Naive thymus-derived CD4-positive, alpha-beta T cell (primary cell): ENCODE results near the gene EBF3. TPM values are rescaled to one million over a fixed set of nuclear protein-coding genes. Genes with fewer than 3 reads are reported as not detected.

ENCODE experiments used
- ATAC-seq: fragments of 150-1000 bp; cut with Tn5 transposase; 2 replicates; pipeline ENCODE4 v1.10.0; 2021; ENCODE audit warnings: mild to moderate bottlenecking, moderate library complexity
- CTCF ChIA-PET: fragments of 350-600 bp; sonication (Branson Sonifier 250); formaldehyde crosslinking; loops from one replicate; lab custom pipeline; 2021; ENCODE audit warnings: antibody characterized with exemption; lab: Charles Lee
- POLR2A ChIA-PET: fragments of 350-600 bp; sonication (Branson Sonifier 250); formaldehyde crosslinking; loops from one replicate; lab custom pipeline; 2021; ENCODE audit warnings: antibody characterized with exemption, inconsistent platforms; lab: Charles Lee
- DNase-seq, 9 donors: peaks; one replicate each; pipeline versions ENCODE4 v3.0.0 to v3.0.0-alpha.2; 2020 to 2022; ENCODE audit warnings: mixed read lengths in 1 of 9
- H3K27ac ChIP-seq: one replicate; pipeline ENCODE4 v1.7.0; 2013; ENCODE audit warnings: mild to moderate bottlenecking, low read depth, low read length, moderate library complexity
- H3K27me3 ChIP-seq, 2 donors: one replicate each; pipeline ENCODE4 v1.7.0; 2013; ENCODE audit warnings: low read length in 2 of 2, mild to moderate bottlenecking in 2 of 2, moderate library complexity in 2 of 2; ENCODE audit not compliant: control insufficient read depth in 2 of 2, insufficient read depth in 2 of 2
- H3K36me3 ChIP-seq, 3 experiments: 1 replicate in 2 of 3; 2 replicates in 1 of 3; pipeline ENCODE4 v1.7.0; 2013; ENCODE audit warnings: low read length in 3 of 3, mild to moderate bottlenecking in 3 of 3, moderate library complexity in 1 of 3; ENCODE audit not compliant: insufficient read depth in 3 of 3, control insufficient read depth in 2 of 3
- H3K4me1 ChIP-seq, 2 donors: one replicate each; pipeline ENCODE4 v1.7.0; 2013; ENCODE audit warnings: low read length in 2 of 2, mild to moderate bottlenecking in 2 of 2, moderate library complexity in 1 of 2; ENCODE audit not compliant: control insufficient read depth in 2 of 2, insufficient read depth in 2 of 2
- H3K4me3 ChIP-seq: 2 replicates; pipeline ENCODE4 v1.7.0; 2013; ENCODE audit warnings: mild to moderate bottlenecking, low read length
- H3K9me3 ChIP-seq, 3 experiments: 1 replicate in 2 of 3; 2 replicates in 1 of 3; pipeline ENCODE4 v1.7.0; 2013; ENCODE audit warnings: low read length in 3 of 3; ENCODE audit not compliant: control insufficient read depth in 2 of 3
- H3K27ac Mint-ChIP-seq, 9 donors: one replicate each; pipeline ENCODE4 v1.8.0; 2020 to 2022; ENCODE audit warnings: mixed read lengths in 9 of 9, mild to moderate bottlenecking in 8 of 9, moderate library complexity in 5 of 9, inconsistent platforms in 2 of 9
- H3K27me3 Mint-ChIP-seq, 5 donors: one replicate each; pipeline ENCODE4 v1.8.0; 2021 to 2022; ENCODE audit warnings: mixed read lengths in 5 of 5, mild to moderate bottlenecking in 1 of 5
- H3K36me3 Mint-ChIP-seq, 5 donors: one replicate each; pipeline ENCODE4 v1.8.0; 2020 to 2022; ENCODE audit warnings: mixed read lengths in 5 of 5, mild to moderate bottlenecking in 3 of 5, inconsistent platforms in 1 of 5
- H3K4me1 Mint-ChIP-seq, 7 donors: one replicate each; pipeline ENCODE4 v1.8.0; 2020 to 2022; ENCODE audit warnings: mixed read lengths in 7 of 7, mild to moderate bottlenecking in 3 of 7, inconsistent platforms in 1 of 7
- H3K4me3 Mint-ChIP-seq, 10 donors: one replicate each; pipeline ENCODE4 v1.8.0; 2020 to 2022; ENCODE audit warnings: mild to moderate bottlenecking in 10 of 10, mixed read lengths in 10 of 10, moderate library complexity in 6 of 10, inconsistent platforms in 2 of 10
- H3K9me3 Mint-ChIP-seq, 11 donors: one replicate each; pipeline ENCODE4 v1.8.0; 2020 to 2022; ENCODE audit warnings: mixed read lengths in 11 of 11, mild to moderate bottlenecking in 4 of 11, inconsistent platforms in 1 of 11, moderate library complexity in 1 of 11
- intact Hi-C, 2 donors: fragments of 100-400 bp; cut with micrococcal nuclease; formaldehyde crosslinking; loops; one replicate each; pipeline ENCODE4 v1.15.1; 2023
- polyA plus RNA-seq, 2 donors: library from polyadenylated mRNA; unstranded; fragments of 300-500 nt; fragmentation: Illumina TruSeq; gene quantifications; one replicate each; pipeline ENCODE4 v1.2.3, GENCODE V29; 2021
- total RNA-seq, 6 experiments: library from RNA in 5 of 6; stranded (reverse) in 5 of 6; gene quantifications; 1 replicate in 5 of 6; 2 replicates in 1 of 6; pipeline ENCODE4 v1.2.3 and lab custom pipeline; 2021 to 2026

Gene EBF3
- total and polyA plus RNA-seq, 7 experiments from 2014 or later = not detected

DNA sequence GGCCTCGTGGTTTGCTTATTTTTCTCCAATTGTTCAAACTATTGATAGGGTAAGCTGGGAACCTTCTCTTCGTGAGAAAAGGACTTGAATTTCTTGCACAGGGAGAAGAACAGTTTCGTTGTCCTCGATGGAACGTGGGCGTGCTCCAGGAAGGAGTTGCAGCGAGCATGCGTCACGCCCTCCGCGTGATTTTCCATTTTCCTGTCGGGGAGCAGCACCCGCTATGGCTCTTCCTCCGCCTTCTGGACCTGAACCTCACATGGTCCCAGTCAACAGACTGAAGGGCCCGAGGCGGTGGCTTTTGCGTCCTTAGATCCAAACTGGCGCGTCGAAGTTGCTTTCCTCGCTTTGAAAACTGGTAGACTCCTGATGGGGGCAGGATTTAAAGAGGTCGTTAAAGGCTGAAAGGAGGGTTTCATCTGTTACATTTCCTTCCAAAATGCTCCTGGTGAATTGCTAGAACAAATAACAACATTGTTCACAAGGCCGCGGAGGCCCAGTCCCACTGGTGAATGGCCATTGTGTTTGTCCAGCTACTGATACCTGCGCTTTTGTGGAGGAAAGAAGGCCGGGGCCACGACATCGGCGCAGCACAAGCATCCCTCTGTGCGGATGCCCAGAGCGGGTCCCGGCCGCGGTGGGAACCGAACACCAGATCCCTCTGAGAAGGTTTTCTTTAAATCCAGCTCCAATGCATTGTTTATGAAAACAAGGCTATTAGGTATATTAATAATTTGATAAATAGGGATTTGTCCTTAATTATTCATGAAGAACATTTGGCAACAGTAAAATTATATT, 75.9 kb downstream of the EBF3 start:
- H3K27me3 ChIP-seq = no peaks in the 10 kb centered on the region
- ATAC-seq = no peak
- Mint-ChIP-seq H3K4me3 (no peak overlapping the region), H3K4me1 (no peaks in the 10 kb centered on the region), H3K9me3 (no peaks in the 10 kb centered on the region), H3K27me3 (peaks cover 0 to 3% (median 0%) of the 10 kb centered on the region in 5 donors), H3K27ac (no peak overlapping the region), H3K36me3 (no peaks in the 10 kb centered on the region)
- H3K36me3 ChIP-seq = no peaks in the 10 kb centered on the region
- ChIA-PET CTCF (interaction anchor here (1.0 to 1.3 kb wide), 2 partner anchors 240 to 292 kb away, joined by 3 to 5 read pairs; no protein-coding TSS in a partner anchor), POLR2A (no interaction called here)
- H3K4me1 ChIP-seq = no peaks in the 10 kb centered on the region
- H3K27ac ChIP-seq = no peak overlapping the region
- no peaks in the 10 kb centered on the region for H3K9me3 ChIP-seq
- no peak overlapping the region for H3K4me3 ChIP-seq
- no peak for DNase-seq
- intact Hi-C loops = loop anchor here in 1 of 2 donors (2.0 to 5.0 kb wide), 2 partner anchors 84 to 857 kb away; no protein-coding TSS in a partner anchor

DNA sequence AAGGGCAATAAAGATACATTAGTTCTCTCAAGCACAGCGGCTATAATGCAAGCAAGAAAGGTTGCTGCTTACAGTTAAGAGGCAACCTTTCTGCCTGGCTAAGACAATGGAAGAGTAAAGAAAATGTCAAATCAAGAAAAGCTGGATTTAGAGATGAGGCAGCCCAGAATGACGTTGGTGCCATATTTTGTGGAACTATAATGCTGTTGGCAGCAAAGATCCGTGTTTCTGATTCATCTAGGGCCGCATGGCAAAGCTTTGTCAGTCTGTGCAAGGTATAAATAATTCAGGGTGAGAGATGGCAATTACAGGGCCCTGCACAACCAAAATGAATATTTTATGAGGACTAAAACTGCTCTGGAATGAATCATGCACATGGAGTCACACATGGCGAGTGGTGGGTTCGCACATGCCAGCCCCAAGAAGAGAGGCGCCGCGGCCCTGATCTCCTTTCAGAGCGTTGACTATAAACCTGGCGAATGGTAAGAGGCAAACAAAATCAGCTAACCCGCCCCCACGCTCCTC, 76.6 kb downstream of the EBF3 start:
- H3K27me3 ChIP-seq = no peaks in the 10 kb centered on the region
- no peaks in the 10 kb centered on the region for H3K36me3 ChIP-seq
- Mint-ChIP-seq H3K9me3 (no peaks in the 10 kb centered on the region), H3K27me3 (peaks cover 0 to 3% (median 0%) of the 10 kb centered on the region in 5 donors), H3K36me3 (no peaks in the 10 kb centered on the region), H3K27ac (no peak overlapping the region), H3K4me1 (no peaks in the 10 kb centered on the region), H3K4me3 (no peak overlapping the region)
- no peaks in the 10 kb centered on the region for H3K9me3 ChIP-seq
- ChIA-PET POLR2A (no interaction called here), CTCF (interaction anchor here (0.6 kb wide), 1 partner anchor 669 kb away, joined by 3 read pairs; no protein-coding TSS in a partner anchor)
- DNase-seq = no peak
- no peak overlapping the region for H3K27ac ChIP-seq
- H3K4me3 ChIP-seq = no peak overlapping the region
- H3K4me1 ChIP-seq = no peaks in the 10 kb centered on the region
- intact Hi-C loops = loop anchor here in 1 of 2 donors (5.0 kb wide), 1 partner anchor 85 kb away; no protein-coding TSS in a partner anchor
- no peak for ATAC-seq

DNA sequence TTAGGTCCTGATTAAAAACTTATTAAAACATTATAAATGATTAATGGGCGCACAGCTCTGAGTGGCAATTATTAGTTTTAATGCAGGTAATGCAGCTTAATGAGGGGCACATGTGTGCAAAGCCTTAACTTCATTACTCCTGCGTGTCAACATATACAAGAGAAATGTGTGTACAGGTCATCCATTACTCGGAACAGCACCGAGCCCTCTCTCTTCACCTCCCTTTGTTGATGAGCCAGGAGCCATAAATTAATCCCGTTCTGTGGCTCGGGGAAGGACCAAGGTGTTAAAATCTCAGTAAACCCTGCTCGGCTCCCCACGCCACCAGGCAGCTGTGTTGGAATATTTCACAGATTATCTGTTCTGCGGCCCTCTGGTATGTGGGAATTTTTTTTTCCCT, 77.8 kb downstream of the EBF3 start:
- POLR2A ChIA-PET = no interaction called here
- Mint-ChIP-seq H3K9me3 (no peaks in the 10 kb centered on the region), H3K36me3 (no peaks in the 10 kb centered on the region), H3K27ac (no peak overlapping the region), H3K4me3 (no peak overlapping the region), H3K4me1 (no peaks in the 10 kb centered on the region), H3K27me3 (peaks cover 0 to 3% (median 0%) of the 10 kb centered on the region in 5 donors)
- intact Hi-C loops = loop anchor here in 1 of 2 donors (5.0 kb wide), 1 partner anchor 86 kb away; no protein-coding TSS in a partner anchor
- Histone ChIP-seq H3K27me3 (no peaks in the 10 kb centered on the region), H3K9me3 (no peaks in the 10 kb centered on the region), H3K27ac (no peak overlapping the region), H3K4me1 (no peaks in the 10 kb centered on the region), H3K36me3 (no peaks in the 10 kb centered on the region), H3K4me3 (no peak overlapping the region)
- ATAC-seq (no peak), DNase-seq (no peak)
- CTCF ChIA-PET = interaction anchor here (1.3 kb wide), 1 partner anchor 242 kb away, joined by 4 read pairs; no protein-coding TSS in a partner anchor

DNA sequence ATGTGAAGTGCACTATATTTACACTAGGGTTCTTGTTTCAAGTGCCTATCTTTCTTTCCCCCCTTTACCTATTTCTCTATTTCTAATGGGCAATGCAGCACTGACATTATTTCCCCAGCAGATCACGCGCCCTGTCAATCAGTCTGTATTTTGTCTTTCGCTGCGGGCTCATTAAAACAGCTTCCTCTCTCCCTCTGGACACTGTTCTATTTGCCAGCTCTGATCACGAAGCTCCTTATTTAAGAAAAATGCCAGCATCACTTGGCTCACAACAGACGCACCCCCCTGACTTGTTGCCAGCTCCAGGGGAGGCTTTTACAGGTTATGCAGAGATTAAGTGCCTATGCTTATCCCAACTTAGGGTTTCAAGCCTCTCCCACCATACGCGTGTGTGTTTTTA, 78.5 kb downstream of the EBF3 start:
- peaks cover 0 to 3% (median 0%) of the 10 kb centered on the region in 5 donors for H3K27me3 Mint-ChIP-seq
- intact Hi-C loops = loop anchor here in 1 of 2 donors (5.0 kb wide), 1 partner anchor 87 kb away; no protein-coding TSS in a partner anchor
- ATAC-seq = no peak
- no peaks in the 10 kb centered on the region for H3K9me3 Mint-ChIP-seq
- H3K36me3 Mint-ChIP-seq = no peaks in the 10 kb centered on the region
- H3K27ac Mint-ChIP-seq = no peak overlapping the region
- ChIA-PET CTCF (interaction anchor here (1.3 kb wide), 1 partner anchor 242 kb away, joined by 4 read pairs; no protein-coding TSS in a partner anchor), POLR2A (no interaction called here)
- DNase-seq = no peak
- H3K4me1 Mint-ChIP-seq = no peaks in the 10 kb centered on the region
- Histone ChIP-seq H3K9me3 (no peaks in the 10 kb centered on the region), H3K27me3 (no peaks in the 10 kb centered on the region), H3K27ac (no peak overlapping the region), H3K4me3 (no peak overlapping the region), H3K36me3 (no peaks in the 10 kb centered on the region), H3K4me1 (no peaks in the 10 kb centered on the region)
- no peak overlapping the region for H3K4me3 Mint-ChIP-seq

DNA sequence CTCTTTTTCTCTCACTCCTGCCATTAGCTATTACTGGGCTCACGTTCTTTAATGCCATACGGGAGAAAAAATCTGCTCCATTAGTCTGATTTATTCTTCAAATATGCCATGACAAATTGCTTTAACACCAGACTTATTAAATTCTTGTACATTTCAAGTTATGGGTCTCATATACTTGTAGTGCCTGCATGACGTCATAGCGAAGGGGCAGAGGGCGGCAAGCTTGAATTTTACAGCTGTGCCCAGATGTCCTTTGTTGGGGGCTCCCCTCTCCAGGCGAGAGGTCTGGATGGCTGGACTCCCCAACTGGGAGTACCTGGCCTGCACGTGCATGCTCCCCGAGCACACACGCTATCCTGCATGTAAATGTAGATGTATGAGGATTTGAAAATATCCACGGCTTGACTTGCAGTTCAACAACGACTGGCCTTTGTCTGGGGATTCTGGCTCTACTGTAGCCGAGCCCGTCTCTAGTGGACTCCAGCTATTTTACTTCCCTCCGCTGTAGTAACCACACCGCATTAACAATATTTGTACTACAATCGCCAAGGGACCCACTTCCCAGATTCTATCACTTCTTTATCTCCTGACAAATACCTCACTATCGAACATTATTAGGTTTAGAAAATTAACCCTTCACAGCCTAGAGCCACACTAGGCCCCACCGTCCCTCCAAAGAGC, 79.5 kb downstream of the EBF3 start:
- Mint-ChIP-seq H3K27me3 (peaks cover 0 to 3% (median 3%) of the 10 kb centered on the region in 5 donors), H3K9me3 (no peaks in the 10 kb centered on the region), H3K36me3 (no peaks in the 10 kb centered on the region), H3K27ac (no peak overlapping the region), H3K4me3 (no peak overlapping the region), H3K4me1 (no peaks in the 10 kb centered on the region)
- H3K4me1 ChIP-seq = no peaks in the 10 kb centered on the region
- H3K27me3 ChIP-seq = no peaks in the 10 kb centered on the region
- POLR2A ChIA-PET = no interaction called here
- intact Hi-C loops = loop anchor here in 1 of 2 donors (5.0 kb wide), 1 partner anchor 88 kb away; no protein-coding TSS in a partner anchor
- DNase-seq = no peak
- H3K9me3 ChIP-seq = no peaks in the 10 kb centered on the region
- CTCF ChIA-PET = no interaction called here
- H3K4me3 ChIP-seq = no peak overlapping the region
- ATAC-seq = no peak
- H3K27ac ChIP-seq = no peak overlapping the region
- no peaks in the 10 kb centered on the region for H3K36me3 ChIP-seq

DNA sequence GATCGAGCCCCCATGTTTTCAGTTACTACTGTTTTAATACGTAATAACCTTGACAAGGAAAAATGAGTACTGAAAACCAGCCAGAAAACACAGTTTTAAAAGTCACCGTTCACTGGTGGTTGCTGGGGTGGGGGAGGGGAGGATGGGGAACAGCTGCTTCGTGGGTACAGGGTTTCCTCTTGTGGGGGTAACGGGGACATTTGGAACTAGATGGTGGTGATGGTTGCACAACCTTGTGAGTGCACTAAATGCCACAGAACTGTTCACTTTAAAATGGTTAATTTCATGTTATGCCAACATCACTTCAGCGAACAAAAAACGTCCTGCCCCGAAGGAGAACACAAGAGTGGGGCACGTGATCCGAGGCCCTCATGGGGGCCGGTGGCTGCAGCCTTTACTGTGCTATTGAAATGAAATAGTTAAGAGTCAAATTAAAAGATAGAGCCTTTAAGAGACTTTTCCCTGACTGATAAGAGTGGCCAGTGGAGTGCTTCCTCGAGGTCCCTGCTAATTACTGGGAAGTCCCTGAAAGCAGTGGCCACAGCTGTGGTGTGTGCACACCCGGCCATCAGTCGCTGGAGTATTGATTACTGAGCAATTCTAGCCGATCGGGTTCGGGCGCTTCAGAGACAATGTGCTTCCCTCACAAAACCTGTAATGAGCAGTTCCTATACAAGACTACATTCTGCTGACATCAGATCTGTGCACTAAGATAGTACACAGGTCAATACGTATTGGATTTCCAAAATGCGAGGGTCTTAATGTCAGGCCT, 80.3 kb downstream of the EBF3 start:
- Mint-ChIP-seq H3K9me3 (no peaks in the 10 kb centered on the region), H3K4me1 (no peaks in the 10 kb centered on the region), H3K4me3 (no peak overlapping the region), H3K27me3 (peaks cover 0 to 3% (median 3%) of the 10 kb centered on the region in 5 donors), H3K27ac (peak overlapping the region in 1 of 9 donors; percentile 6), H3K36me3 (no peaks in the 10 kb centered on the region)
- Histone ChIP-seq H3K27me3 (no peaks in the 10 kb centered on the region), H3K4me3 (no peak overlapping the region), H3K27ac (no peak overlapping the region), H3K4me1 (no peaks in the 10 kb centered on the region), H3K9me3 (no peaks in the 10 kb centered on the region), H3K36me3 (no peaks in the 10 kb centered on the region)
- no peak for ATAC-seq
- ChIA-PET CTCF (no interaction called here), POLR2A (no interaction called here)
- no peak for DNase-seq
- intact Hi-C loops = no loop called here
